GM21619 (cell line): Measurements from ENCODE around the gene SMOC1.

Experiments
- ATAC-seq: cut with Tn5 transposase; IDR thresholded peaks from one replicate; pipeline ENCODE4 v1.9.1; 2021; ENCODE audit not compliant: unreplicated experiment

Gene SMOC1

DNA sequence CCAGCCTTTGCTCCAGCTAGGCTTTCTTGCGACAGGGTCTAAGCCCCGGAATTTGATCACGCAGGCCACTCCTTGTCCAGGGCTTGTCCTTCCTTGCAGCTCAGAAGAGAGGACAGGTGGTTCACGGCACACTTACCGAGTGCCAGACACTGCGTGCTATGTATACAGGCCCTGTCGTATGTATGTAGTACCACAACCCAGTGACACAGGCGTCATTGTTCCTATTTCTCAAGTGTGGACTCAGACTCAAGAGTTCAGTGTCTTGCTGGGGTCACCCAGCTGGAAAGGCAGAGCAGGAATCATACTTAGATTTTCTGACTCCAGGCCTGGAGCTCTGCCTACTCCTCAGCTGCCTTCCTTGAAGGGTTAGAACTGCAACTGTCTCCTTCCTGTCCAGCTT, 153.9 kb downstream of the SMOC1 start:
- ATAC-seq, result no peak

DNA sequence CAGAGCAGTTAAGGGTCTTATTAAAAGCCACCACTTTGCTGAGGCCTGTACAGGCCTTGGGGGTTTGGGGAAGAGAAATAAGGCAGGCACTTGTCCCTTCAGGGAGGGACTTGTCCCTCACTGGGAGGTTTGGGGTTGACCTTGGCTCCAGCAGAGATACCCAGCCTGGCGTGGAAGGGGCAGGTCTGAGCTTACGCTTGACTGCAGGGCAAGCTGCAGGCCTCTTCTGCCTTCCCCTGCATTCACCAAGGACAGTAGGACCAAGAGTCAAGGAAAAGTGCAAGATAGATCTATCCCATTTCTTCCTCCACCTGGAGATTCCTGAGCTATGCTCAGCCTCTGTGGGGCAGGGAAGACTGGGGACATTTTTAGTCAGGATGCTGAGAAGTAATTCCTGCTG, 154.3 kb downstream of the SMOC1 start:
- no peak for ATAC-seq

GRCh38 chr14:70034257-70034656, 155.0 kb downstream of the SMOC1 start:
- ATAC-seq, result no peak

GRCh38 chr14:70036665-70037064, 157.4 kb downstream of the SMOC1 start:
- no peak for ATAC-seq

DNA sequence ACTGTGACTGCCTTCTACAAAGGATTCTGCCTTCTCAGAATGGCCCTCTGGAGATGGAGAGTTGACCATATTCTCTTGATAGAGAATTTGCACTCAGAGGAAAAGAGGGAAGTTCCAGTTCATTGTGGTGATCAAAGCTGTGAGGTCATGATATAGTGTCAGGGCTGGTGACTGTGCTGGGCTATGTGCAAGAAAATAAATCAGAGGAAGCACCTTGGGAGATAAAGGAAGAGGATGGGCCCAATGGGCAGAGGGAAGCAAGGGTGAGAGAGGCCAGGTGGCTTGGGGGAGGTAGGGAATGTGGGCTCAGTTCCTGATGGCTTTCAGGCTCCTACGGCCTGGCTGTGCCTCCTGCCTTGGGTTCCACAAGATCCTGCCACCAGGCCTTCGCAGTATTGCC, 163.8 kb downstream of the SMOC1 start:
- no peak for ATAC-seq

GRCh38 chr14:70045310-70045709, 166.1 kb downstream of the SMOC1 start:
- no peak for ATAC-seq

GRCh38 chr14:70045844-70046535, 166.8 kb downstream of the SMOC1 start:
- ATAC-seq, result no peak

GRCh38 chr14:70047598-70048312, 168.5 kb downstream of the SMOC1 start:
- no peak for ATAC-seq

- ATAC-seq, result no peak
These were observed 169.1 kb downstream of the SMOC1 start for GRCh38 chr14:70048313-70048654.

DNA sequence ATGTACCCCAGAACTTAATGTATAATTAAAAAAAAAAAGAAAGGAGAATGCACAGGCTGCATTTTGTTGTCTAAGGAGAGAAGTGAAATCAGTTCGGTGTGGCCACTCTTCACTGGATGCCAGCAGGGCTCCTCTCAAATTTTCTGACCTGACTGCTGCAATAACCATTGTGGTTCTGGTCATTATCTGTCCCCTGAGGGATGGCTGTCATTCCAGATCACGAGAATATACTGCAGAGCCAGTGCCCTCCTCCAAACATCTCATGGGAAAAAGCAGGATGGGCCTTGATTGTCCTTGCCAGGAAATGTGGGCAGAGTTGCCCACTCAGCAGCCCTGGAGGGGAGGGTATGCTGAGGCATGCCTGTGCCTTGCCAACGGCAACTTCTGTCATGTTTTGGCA, 170.4 kb downstream of the SMOC1 start:
- ATAC-seq, result no peak

GRCh38 chr14:70050136-70050535, 170.9 kb downstream of the SMOC1 start:
- ATAC-seq, result no peak

DNA sequence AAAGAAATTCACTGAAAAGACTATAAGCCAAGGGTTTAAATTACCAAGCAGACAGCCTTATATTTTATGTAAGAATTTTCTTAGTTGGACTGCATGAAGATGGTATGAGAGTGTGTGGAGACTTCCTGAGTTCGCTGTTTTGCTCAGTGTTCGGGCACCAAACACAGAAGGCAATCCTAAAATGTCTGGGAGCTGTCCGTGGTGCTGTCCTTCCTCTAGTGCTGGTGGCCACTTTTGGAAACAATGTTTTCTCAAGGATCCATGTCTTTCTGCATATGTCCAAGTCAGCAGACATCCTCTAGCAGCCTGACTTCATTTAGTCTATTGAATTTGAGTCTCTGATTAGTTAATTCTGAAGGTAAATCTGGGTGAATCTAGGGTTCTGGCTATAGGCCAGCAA, 173.8 kb downstream of the SMOC1 start:
- ATAC-seq, result no peak

GRCh38 chr14:70057519-70058136, 178.4 kb downstream of the SMOC1 start:
- no peak for ATAC-seq

- no peak for ATAC-seq
These were observed 180.3 kb downstream of the SMOC1 start for GRCh38 chr14:70059545-70059944.

DNA sequence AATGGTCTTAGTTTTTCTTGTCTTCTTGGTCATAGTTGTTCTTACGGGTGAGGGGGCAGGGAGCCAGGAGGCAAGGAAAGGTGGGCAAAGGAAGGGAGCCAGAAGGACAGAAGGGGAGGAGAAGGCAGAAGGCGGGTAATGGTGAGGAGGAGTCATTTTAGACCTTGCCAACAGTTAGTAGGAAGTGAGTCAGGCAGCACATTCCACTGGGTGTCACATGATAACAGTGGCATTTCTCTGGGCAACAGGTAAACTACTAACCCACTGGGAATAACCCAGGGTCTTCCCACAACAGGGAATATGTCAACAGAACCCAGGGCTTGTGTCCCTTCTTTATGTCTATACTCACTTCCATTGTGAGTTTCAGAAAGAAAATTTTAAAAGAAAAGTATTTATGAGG, 181.9 kb downstream of the SMOC1 start:
- ATAC-seq, result no peak

DNA sequence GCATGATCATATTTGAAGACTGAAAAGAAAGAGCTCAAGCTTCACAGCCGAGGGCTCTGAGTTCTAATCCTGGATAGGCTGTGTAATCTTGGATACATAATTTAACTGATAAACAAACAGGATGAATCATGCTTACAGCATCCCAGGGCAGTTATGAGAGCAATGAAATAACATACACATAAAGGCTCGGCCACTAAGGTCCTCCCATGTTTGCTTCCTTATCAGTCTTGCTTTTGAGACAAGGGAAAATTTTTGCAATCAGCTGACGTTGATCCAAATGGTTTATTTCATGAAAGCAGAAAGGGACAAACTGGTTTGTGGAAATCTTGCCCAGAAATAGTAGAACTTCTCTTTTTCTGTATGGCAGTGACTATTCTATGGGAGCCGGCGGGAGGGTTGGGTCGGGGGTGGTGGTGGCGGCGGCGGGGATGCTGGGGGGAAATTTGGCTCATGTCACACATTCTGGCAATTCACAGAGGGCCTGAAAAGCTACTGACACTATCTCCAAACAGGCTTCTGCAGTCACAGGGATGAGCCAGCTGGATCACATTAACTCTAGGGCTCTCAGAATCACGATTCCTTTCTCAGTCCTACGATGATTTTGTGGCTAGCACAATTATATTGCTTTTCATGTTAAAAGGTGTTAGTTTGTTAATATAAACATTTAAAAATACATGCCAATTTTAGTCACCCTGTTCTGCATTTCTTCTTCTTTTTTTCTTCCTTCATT, 185.1 kb downstream of the SMOC1 start:
- no peak for ATAC-seq

- no peak for ATAC-seq
These were observed 188.6 kb downstream of the SMOC1 start for GRCh38 chr14:70067810-70068209.

DNA sequence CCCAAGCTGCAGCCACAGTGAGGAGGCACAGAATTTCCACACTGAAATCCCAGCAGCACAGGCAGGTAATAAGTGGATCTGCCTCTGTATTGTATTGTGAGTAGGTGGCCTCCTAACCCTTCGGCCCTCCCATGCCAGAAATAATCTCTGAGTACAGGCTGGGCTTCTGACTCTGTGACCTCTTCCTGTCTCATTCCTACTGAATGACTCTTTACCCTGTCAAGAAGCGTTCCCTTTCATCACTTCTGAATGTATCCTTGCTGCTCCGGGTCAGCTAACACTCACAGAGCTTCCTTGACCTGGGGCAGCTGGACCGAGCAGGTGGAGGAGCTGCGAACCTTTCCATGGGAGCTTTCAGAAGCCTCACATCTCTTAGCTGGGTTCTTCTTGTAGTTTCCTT, 190.0 kb downstream of the SMOC1 start:
- no peak for ATAC-seq

GRCh38 chr14:70073924-70074566, 194.8 kb downstream of the SMOC1 start:
- ATAC-seq, result no peak

DNA sequence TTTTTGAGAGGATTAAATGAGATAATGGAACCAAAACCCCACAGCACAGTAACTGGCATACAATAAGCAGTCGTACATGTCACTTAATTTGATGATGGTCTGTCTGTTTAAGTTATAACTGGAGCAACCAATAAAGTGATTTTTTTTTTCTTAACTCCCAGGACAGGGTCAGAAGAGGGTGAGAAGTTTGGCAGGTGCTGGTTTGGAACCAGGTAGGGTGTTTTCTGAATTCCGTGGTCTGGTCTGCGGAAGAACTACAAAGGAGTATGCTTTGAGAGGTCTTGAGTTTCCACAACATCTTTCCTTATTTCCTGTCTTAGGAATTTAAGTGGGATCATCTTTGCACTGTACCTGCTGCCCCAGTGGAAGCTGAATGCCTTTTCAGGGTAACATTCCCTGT, 197.8 kb downstream of the SMOC1 start:
- ATAC-seq, result no peak

- no peak for ATAC-seq
These were observed 198.5 kb downstream of the SMOC1 start for GRCh38 chr14:70077720-70078119.
